H1 (cell line): ENCODE data around the gene BICD1. TPM values are rescaled to one million over a fixed set of nuclear protein-coding genes. Genes with fewer than 3 reads are reported as not detected.

Source experiments
- CTCF ChIA-PET: fragments of 300-600 bp; sonication (Branson Sonifier 250); formaldehyde crosslinking; loops from one replicate; lab custom pipeline; 2021; ENCODE audit not compliant: partially characterized antibody; lab: Charles Lee
- POLR2A ChIA-PET: fragments of 300-600 bp; sonication (Branson Sonifier 250); formaldehyde crosslinking; loops from one replicate; lab custom pipeline; 2021; ENCODE audit warnings: inconsistent platforms; ENCODE audit not compliant: partially characterized antibody; lab: Charles Lee
- DNase-seq, 2 experiments: peaks; one replicate each; pipeline versions ENCODE4 v3.0.0 to v3.0.0-alpha.2; 2010 to 2022; ENCODE audit warnings: low spot score in 2 of 2, low read depth in 1 of 2, mixed read lengths in 1 of 2
- FAIRE-seq: peaks from 2 replicates; lab custom pipeline; 2011; peaks lifted over from hg19 to GRCh38; lab: Jason Lieb, UNC
- H2AFZ ChIP-seq: 2 replicates; pipeline ENCODE4 v1.8.1; 2012; ENCODE audit warnings: low read length, inconsistent platforms
- H2AK5ac ChIP-seq: 2 replicates; pipeline ENCODE4 v1.6.1; 2013; ENCODE audit warnings: low read depth, low read length
- H2BK120ac ChIP-seq: replicated peaks from 2 replicates; pipeline ENCODE3; 2013; ENCODE audit warnings: low read depth, low read length, inconsistent platforms
- H2BK12ac ChIP-seq: 2 replicates; pipeline ENCODE4 v1.6.1; 2013; ENCODE audit warnings: low read depth, low read length
- H2BK15ac ChIP-seq: 2 replicates; pipeline ENCODE4 v1.6.1; 2013; ENCODE audit warnings: low read length
- H2BK20ac ChIP-seq: 2 replicates; pipeline ENCODE4 v1.6.1; 2013; ENCODE audit warnings: low read length
- H2BK5ac ChIP-seq: 2 replicates; pipeline ENCODE4 v1.6.1; 2013; ENCODE audit warnings: low read depth, low read length
- H3K14ac ChIP-seq: 2 replicates; pipeline ENCODE4 v1.6.1; 2013; ENCODE audit warnings: inconsistent platforms; ENCODE audit not compliant: insufficient read length
- H3K18ac ChIP-seq: 2 replicates; pipeline ENCODE4 v1.6.1; 2013; ENCODE audit warnings: low read length; ENCODE audit errors: extremely low read depth
- H3K23ac ChIP-seq: 2 replicates; pipeline ENCODE4 v1.6.1; 2013; ENCODE audit warnings: inconsistent platforms; ENCODE audit not compliant: insufficient read length
- H3K23me2 ChIP-seq: 2 replicates; pipeline ENCODE4 v1.6.1; 2013; ENCODE audit warnings: low read depth, low read length
- H3K27ac ChIP-seq: 2 replicates; pipeline ENCODE4 v1.6.1; 2011; ENCODE audit warnings: low read depth, low read length, inconsistent platforms
- H3K27me3 ChIP-seq, 4 experiments: replicated peaks in 1 of 4; 1 replicate in 1 of 4; 2 replicates in 3 of 4; pipeline versions ENCODE4 v1.6.1 to v1.8.1; 2011 to 2013; ENCODE audit warnings: low read length in 3 of 4, mild to moderate bottlenecking in 3 of 4, inconsistent platforms in 2 of 4, mixed read lengths in 2 of 4, moderate library complexity in 1 of 4; ENCODE audit not compliant: control insufficient read depth in 3 of 4, insufficient read depth in 3 of 4; ENCODE audit errors: extremely low read depth in 1 of 4
- H3K36me3 ChIP-seq, 4 experiments: 2 replicates each; pipeline versions ENCODE4 v1.6.1 to v1.8.1; 2011 to 2013; ENCODE audit warnings: mild to moderate bottlenecking in 4 of 4, low read length in 3 of 4, moderate library complexity in 2 of 4, control low read depth in 1 of 4, inconsistent platforms in 1 of 4; ENCODE audit not compliant: insufficient read depth in 4 of 4, control insufficient read depth in 2 of 4
- H3K4ac ChIP-seq: replicated peaks from 2 replicates; pipeline ENCODE3; 2013; ENCODE audit warnings: low read length, low read depth, mixed read lengths, inconsistent platforms; ENCODE audit not compliant: insufficient read length
- H3K4me1 ChIP-seq, 4 experiments: replicated peaks in 1 of 4; 1 replicate in 1 of 4; 2 replicates in 3 of 4; pipeline versions ENCODE4 v1.6.1 to v1.8.1; 2011 to 2013; ENCODE audit warnings: low read length in 3 of 4, inconsistent platforms in 2 of 4, mixed read lengths in 1 of 4; ENCODE audit not compliant: insufficient read depth in 4 of 4, control insufficient read depth in 3 of 4
- H3K4me2 ChIP-seq, 2 experiments: 2 replicates each; pipeline versions ENCODE4 v1.6.1 to v1.8.1; 2011 to 2013; ENCODE audit warnings: low read depth in 2 of 2, low read length in 2 of 2, control low read depth in 1 of 2, inconsistent platforms in 1 of 2, mild to moderate bottlenecking in 1 of 2; ENCODE audit not compliant: insufficient read depth in 1 of 2
- H3K4me3 ChIP-seq, 4 experiments: fragments of 200-600, 300-600 bp in 1 of 4; sonication (generic), shearing (Covaris generic), sonication (Bioruptor Twin) in 1 of 4; 2 replicates each; pipeline versions ENCODE4 v1.5.1 to v1.8.1; 2011 to 2016; ENCODE audit warnings: low read length in 4 of 4, low read depth in 3 of 4, control low read depth in 2 of 4, inconsistent platforms in 2 of 4, mild to moderate bottlenecking in 2 of 4, mixed read lengths in 1 of 4, moderate library complexity in 1 of 4; ENCODE audit not compliant: insufficient read depth in 2 of 4; ENCODE audit errors: extremely low read depth in 1 of 4
- H3K56ac ChIP-seq: replicated peaks from 2 replicates; pipeline ENCODE3; 2013; ENCODE audit warnings: low read depth, mild to moderate bottlenecking, mixed read lengths, low read length, inconsistent platforms; ENCODE audit not compliant: insufficient read length
- H3K79me1 ChIP-seq: 2 replicates; pipeline ENCODE4 v1.6.1; 2013; ENCODE audit warnings: low read depth, low read length, control low read depth
- H3K79me2 ChIP-seq, 2 experiments: 2 replicates each; pipeline versions ENCODE4 v1.6.1 to v1.8.1; 2012 to 2013; ENCODE audit warnings: low read length in 2 of 2, mild to moderate bottlenecking in 2 of 2, inconsistent platforms in 1 of 2; ENCODE audit not compliant: insufficient read depth in 2 of 2, control insufficient read depth in 1 of 2
- H3K9ac ChIP-seq, 4 experiments: replicated peaks in 1 of 4; 1 replicate in 1 of 4; 2 replicates in 3 of 4; pipeline versions ENCODE4 v1.6.1 to v1.8.1; 2011 to 2013; ENCODE audit warnings: low read depth in 3 of 4, low read length in 3 of 4, control low read depth in 2 of 4, mild to moderate bottlenecking in 2 of 4, moderate library complexity in 2 of 4, inconsistent platforms in 1 of 4; ENCODE audit errors: extremely low read depth in 1 of 4
- H3K9me3 ChIP-seq, 2 experiments: 2 replicates each; pipeline versions ENCODE4 v1.6.1 to v1.8.1; 2012 to 2013; ENCODE audit warnings: mild to moderate bottlenecking in 2 of 2, moderate library complexity in 2 of 2, control low read depth in 1 of 2, inconsistent platforms in 1 of 2, low read depth in 1 of 2, low read length in 1 of 2, mixed read lengths in 1 of 2; ENCODE audit not compliant: insufficient read depth in 2 of 2
- H4K20me1 ChIP-seq, 2 experiments: replicated peaks in 1 of 2; 2 replicates each; pipeline versions ENCODE3 to v1.8.1; 2011 to 2013; ENCODE audit warnings: inconsistent platforms in 2 of 2, low read length in 2 of 2, mild to moderate bottlenecking in 1 of 2; ENCODE audit not compliant: insufficient read depth in 2 of 2, control insufficient read depth in 1 of 2
- H4K5ac ChIP-seq: 2 replicates; pipeline ENCODE4 v1.6.1; 2013; ENCODE audit warnings: low read length, low read depth, mixed read lengths, inconsistent platforms; ENCODE audit not compliant: insufficient read length
- H4K8ac ChIP-seq: 2 replicates; pipeline ENCODE4 v1.8.0; 2013; ENCODE audit warnings: mild to moderate bottlenecking, moderate library complexity, low read length, inconsistent platforms; ENCODE audit not compliant: insufficient read depth; ENCODE audit errors: extremely low read depth
- H4K91ac ChIP-seq: replicated peaks from 2 replicates; pipeline ENCODE3; 2013; ENCODE audit warnings: low read length, mixed read lengths, inconsistent platforms; ENCODE audit not compliant: insufficient read length
- ATF2 ChIP-seq: IDR thresholded peaks from 2 replicates; pipeline ENCODE4 v1.6.1; 2012; ENCODE audit warnings: low read length, inconsistent platforms
- CTCF ChIP-seq, 3 experiments: IDR thresholded peaks; 1 replicate in 2 of 3; 2 replicates in 1 of 3; pipeline versions ENCODE4 v1.5.1 to v1.6.1; 2011; ENCODE audit warnings: low read length in 3 of 3, mild to moderate bottlenecking in 3 of 3, inconsistent platforms in 2 of 3, low read depth in 1 of 3, moderate library complexity in 1 of 3; ENCODE audit not compliant: insufficient read depth in 1 of 3; ENCODE audit errors: control extremely low read depth in 1 of 3
- MAFK ChIP-seq: IDR thresholded peaks from 2 replicates; pipeline ENCODE4 v1.6.1; 2012; ENCODE audit warnings: low read depth, mild to moderate bottlenecking, improper control_type of control experiment, low read length
- WGBS, 2 experiments: shearing (Covaris generic) in 1 of 2; methylation state at CpG; one replicate each; pipeline versions ENCODE4 v1.1.6 to v1.1.7; 2013 to 2015; ENCODE audit warnings: low lambda C conversion rate in 2 of 2, mixed read lengths in 2 of 2, inconsistent platforms in 1 of 2, low coverage in 1 of 2, missing lambda C conversion rate in 1 of 2; ENCODE audit not compliant: insufficient replicate concordance in 2 of 2, insufficient coverage in 1 of 2, insufficient read length in 1 of 2; ENCODE audit errors: extremely low coverage in 1 of 2, missing lambda C conversion rate in 1 of 2; 5-methylcytosine and 5-hydroxymethylcytosine counted together
- polyA plus RNA-seq, 7 experiments: library from polyadenylated mRNA; depleted of rRNA in 3 of 7; stranded (reverse) in 5 of 7; unstranded in 2 of 7; fragments of >200 nt in 5 of 7; fragments of 200-250 nt in 2 of 7; gene quantifications; 1 replicate in 5 of 7; 2 replicates in 1 of 7; 4 replicates in 1 of 7; pipeline versions ENCODE4 v1.2.1 to v1.2.3, GENCODE V29; 2011 to 2013; ENCODE audit warnings: missing spikeins in 2 of 7, mixed read lengths in 2 of 7
- total RNA-seq: library from RNA; stranded (reverse); fragmentation: NEBNext Ultra II Directional; extraction: Animal tissue kit (Norgen Biotek cat#: 25700); gene quantifications from 2 replicates; pipeline ENCODE4 v1.2.1, GENCODE V29; 2021

BICD1 gene
- total and polyA plus RNA-seq, 2 of the 8 experiments (the other 6 are each of a cell fraction or from before 2014, with no cell fraction given) = 34.1 to 58.4 TPM

DNA sequence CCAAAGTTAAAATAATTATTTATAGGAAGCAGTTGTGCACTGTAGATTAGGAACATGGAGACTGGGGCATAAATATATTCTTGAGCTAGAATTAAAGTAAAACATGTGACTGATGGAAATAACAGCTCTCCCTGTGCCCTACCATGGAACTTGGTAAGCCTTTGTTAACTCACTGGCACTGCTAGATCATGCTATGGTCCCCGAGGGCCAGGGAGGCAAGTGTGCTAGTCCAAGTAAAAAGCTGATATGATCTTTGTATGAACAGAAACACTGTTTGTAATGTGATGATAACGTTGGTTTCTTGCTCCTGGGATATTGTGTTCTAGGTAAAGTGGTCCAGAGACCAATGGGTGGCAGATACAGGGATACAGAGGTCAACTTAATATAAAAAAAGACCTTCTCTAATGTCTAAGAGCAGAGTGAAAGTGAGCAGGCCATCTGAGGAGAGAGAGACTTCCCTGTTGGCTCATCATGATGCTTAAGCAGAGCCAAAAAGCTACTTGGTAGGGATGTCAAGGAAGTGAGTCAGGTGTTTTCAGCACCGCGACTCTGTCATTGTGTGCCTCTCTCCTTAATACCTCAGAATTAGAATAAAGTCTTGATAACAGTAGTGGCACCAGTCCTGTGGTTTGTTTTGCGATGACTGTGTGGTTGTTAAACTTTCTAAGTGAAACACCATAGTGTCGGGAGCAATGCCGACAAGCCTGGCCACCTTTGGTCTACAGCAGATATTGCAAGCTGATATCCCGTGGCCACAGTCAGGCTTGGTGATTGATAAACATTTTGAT lies 27.6 kb downstream of the BICD1 start:
- CTCF ChIA-PET = interaction anchor here (0.6 to 1.9 kb wide), 4 partner anchors 9 to 313 kb away, joined by 3 to 8 read pairs (median 3); no protein-coding TSS in a partner anchor
- peak in 2 of 3 experiments; percentile 19 to 27; a peak in 2 of 4 replicates for TF ChIP-seq CTCF (IDR thresholded peaks at IDR 0.05; ENCODE audit: control extremely low read depth in 1 of 3, insufficient read depth in 1 of 3, low read depth in 1 of 3, low read length in 3 of 3)
- no peak for TF ChIP-seq MAFK
- no peak for TF ChIP-seq ATF2
- WGBS, 2 experiments = 80% methylated on average over 8 of the region's 8 CpGs; no CpG with 5 or more reads in 1 of the 2 experiments
- H3K4me1 ChIP-seq = peaks cover 0 to 10% (median 3%) of the 10 kb centered on the region in 4 experiments; a peak in 3 of 7 replicates
- H3K27me3 ChIP-seq = no peaks in the 10 kb centered on the region
- H3K56ac ChIP-seq = no peak overlapping the region
- peaks cover 4 to 71% of the 10 kb centered on the region in 2 experiments; a peak in 3 of 4 replicates for H3K79me2 ChIP-seq
- H3K23ac ChIP-seq = no peak overlapping the region
- no peak overlapping the region for H3K14ac ChIP-seq
- POLR2A ChIA-PET = interaction anchor here (0.8 to 2.8 kb wide), 6 partner anchors 9 to 27 kb away, joined by 3 to 18 read pairs (median 4); no protein-coding TSS in a partner anchor
- H2AK5ac ChIP-seq = 0 out of 2 replicates have a peak overlapping the region, but pooled peaks have one; percentile 3
- H2BK5ac ChIP-seq = no peak overlapping the region; the same call in 1 of the 2 replicates
- no peak overlapping the region for H3K9ac ChIP-seq
- H3K18ac ChIP-seq = no peak overlapping the region
- H3K9me3 ChIP-seq = no peaks in the 10 kb centered on the region
- no peak overlapping the region for H2BK15ac ChIP-seq
- no peak overlapping the region for H2AFZ ChIP-seq
- no peak overlapping the region for H4K8ac ChIP-seq
- no peaks in the 10 kb centered on the region; a peak in 1 of 8 replicates for H3K36me3 ChIP-seq
- no peak overlapping the region for H4K91ac ChIP-seq
- no peak for DNase-seq
- no peak overlapping the region for H3K27ac ChIP-seq
- peaks cover 5% of the 10 kb centered on the region for H3K79me1 ChIP-seq
- H2BK20ac ChIP-seq = no peak overlapping the region
- no peak overlapping the region for H4K5ac ChIP-seq
- no peak for FAIRE-seq
- no peak overlapping the region for H3K4ac ChIP-seq
- H4K20me1 ChIP-seq = peaks cover 0 to 3% of the 10 kb centered on the region in 2 experiments
- H2BK120ac ChIP-seq = no peak overlapping the region
- no peak overlapping the region for H3K4me2 ChIP-seq
- peaks cover 3% of the 10 kb centered on the region; the same call in 1 of the 2 replicates for H3K23me2 ChIP-seq
- H3K4me3 ChIP-seq = no peak overlapping the region
- no peak overlapping the region for H2BK12ac ChIP-seq
